ENCODE data around the gene PRKCA. TPM values are rescaled to one million over a fixed set of nuclear protein-coding genes. Genes with fewer than 3 reads are reported as not detected.

PRKCA gene
- polyA plus RNA-seq, 2 of the 4 experiments (the other 2 are of a cell fraction): 28.8 to 65.0 TPM

DNA sequence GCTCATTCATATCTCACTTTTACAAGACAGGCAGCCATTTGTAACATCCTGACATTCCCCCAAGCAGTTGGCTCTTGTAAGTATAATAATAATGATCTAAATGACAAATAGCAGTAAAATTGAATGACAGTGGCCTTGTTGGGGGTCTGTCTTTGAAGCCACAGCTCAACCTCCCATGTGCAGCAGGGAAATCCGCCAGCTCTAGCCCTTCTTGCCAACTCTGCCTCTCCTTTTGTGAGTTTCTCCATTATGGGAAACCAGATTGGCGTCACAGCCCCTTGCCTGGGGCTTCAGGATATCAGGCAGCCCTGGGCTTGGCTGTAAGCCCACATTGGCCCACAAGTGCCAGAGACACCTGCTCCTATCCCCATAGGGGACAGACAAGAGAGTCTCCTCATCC lies 462.1 kb downstream of the PRKCA start:
- DNase-seq (ENCODE audit: low read depth in 1 of 2, low spot score in 1 of 2) (no peak), ATAC-seq (no peak), FAIRE-seq (no peak)
- no peak overlapping the region for H3K4me3 ChIP-seq
- TF ChIP-seq PBX3 (IDR thresholded peaks at IDR 0.05) (no peak), ZSCAN20 (CRISPR knock-in tag; IDR thresholded peaks at IDR 0.05) (no peak), KDM1A (IDR thresholded peaks at IDR 0.05; ENCODE audit: low read depth) (no peak), FOSB (CRISPR knock-in tag; IDR thresholded peaks at IDR 0.05) (no peak), EHMT2 (IDR thresholded peaks at IDR 0.05; ENCODE audit: low read depth) (no peak), NR3C1 (IDR thresholded peaks at IDR 0.05) (no peak), KDM5A (IDR thresholded peaks at IDR 0.05) (no peak), NPAS2 (CRISPR knock-in tag; IDR thresholded peaks at IDR 0.05; ENCODE audit: borderline replicate concordance) (no peak), ZC3H11A (IDR thresholded peaks at IDR 0.05) (no peak), MYC (IDR thresholded peaks at IDR 0.05; ENCODE audit: borderline replicate concordance, low read length) (no peak), REST (IDR thresholded peaks at IDR 0.05) (no peak), SMC3 (IDR thresholded peaks at IDR 0.05) (no peak), CTCF (IDR thresholded peaks at IDR 0.05) (no peak), EP300 (IDR thresholded peaks at IDR 0.05) (no peak), RCOR1 (IDR thresholded peaks at IDR 0.05; ENCODE audit: low read depth, low read length) (no peak), BCL3 (IDR thresholded peaks at IDR 0.05) (no peak), NFE2L2 (conservative IDR thresholded peaks at IDR 0.05; ENCODE audit: low read length) (no peak)
- TF ChIP-seq, protein P1, sequence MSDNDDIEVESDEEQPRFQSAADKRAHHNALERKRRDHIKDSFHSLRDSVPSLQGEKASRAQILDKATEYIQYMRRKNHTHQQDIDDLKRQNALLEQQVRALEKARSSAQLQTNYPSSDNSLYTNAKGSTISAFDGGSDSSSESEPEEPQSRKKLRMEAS (IDR thresholded peaks at IDR 0.05): no peak
- no peaks in the 10 kb centered on the region for H3K9me3 ChIP-seq
- CTCF ChIA-PET: interaction anchor here (1.0 to 1.6 kb wide), 2 partner anchors 11 to 52 kb away, joined by 4 read pairs; no protein-coding TSS in a partner anchor
- WGBS (ENCODE audit: missing lambda C conversion rate): 100% methylated on average over 2 of the region's 2 CpGs
- no peak overlapping the region for H3K4me2 ChIP-seq
- POLR2A ChIA-PET: no interaction called here
- no peak overlapping the region for H3K27ac ChIP-seq
- H3K4me1 ChIP-seq: no peaks in the 10 kb centered on the region

- POLR2A ChIA-PET: no interaction called here
- CTCF ChIA-PET: no interaction called here
- 95% methylated on average over 3 of the region's 3 CpGs for WGBS (ENCODE audit: missing lambda C conversion rate)
- Histone ChIP-seq H3K9me3 (no peaks in the 10 kb centered on the region), H3K4me3 (no peak overlapping the region), H3K27ac (no peak overlapping the region), H3K4me1 (no peaks in the 10 kb centered on the region), H3K4me2 (no peak overlapping the region)
- FAIRE-seq (no peak), ATAC-seq (no peak), DNase-seq (ENCODE audit: low read depth in 1 of 2, low spot score in 1 of 2) (no peak)
- peak; percentile 30 for TF ChIP-seq MAFK (IDR thresholded peaks at IDR 0.05; ENCODE audit: partially characterized antibody)
- TF ChIP-seq EHMT2 (IDR thresholded peaks at IDR 0.05; ENCODE audit: low read depth): no peak
Measured at GRCh38 chr17:66767154-66767933, 464.9 kb downstream of the PRKCA start.
